ENCODE measurements around the gene RPRM. TPM values are rescaled to one million over a fixed set of nuclear protein-coding genes. Genes with fewer than 3 reads are reported as not detected.

RPRM gene
- total RNA-seq, 1 experiment from 2014 or later: not detected

GRCh38 chr2:153433403-153433802 lies 45.2 kb downstream of the RPRM start:
- no peaks in the 10 kb centered on the region for H3K36me3 ChIP-seq
- H3K4me1 ChIP-seq (replicated peaks): no peaks in the 10 kb centered on the region
- H3K4me3 ChIP-seq: no peak overlapping the region
- H3K9me3 ChIP-seq (replicated peaks): no peaks in the 10 kb centered on the region
- no peak overlapping the region for H3K27ac ChIP-seq
- no peak for DNase-seq (ENCODE audit: low read depth in 1 of 2, low spot score in 2 of 2)
- no peaks in the 10 kb centered on the region for H3K27me3 ChIP-seq (replicated peaks)

- no peak overlapping the region for H3K4me3 ChIP-seq
- no peaks in the 10 kb centered on the region for H3K36me3 ChIP-seq
- no peak for DNase-seq (ENCODE audit: low read depth in 1 of 2, low spot score in 2 of 2)
- H3K9me3 ChIP-seq (replicated peaks): no peaks in the 10 kb centered on the region
- H3K27me3 ChIP-seq (replicated peaks): no peaks in the 10 kb centered on the region
- no peak overlapping the region for H3K27ac ChIP-seq
- H3K4me1 ChIP-seq (replicated peaks): no peaks in the 10 kb centered on the region
Measured at GRCh38 chr2:153432381-153432780, 46.2 kb downstream of the RPRM start.

GRCh38 chr2:153431114-153431513 lies 47.4 kb downstream of the RPRM start:
- no peak for DNase-seq (ENCODE audit: low read depth in 1 of 2, low spot score in 2 of 2)
- H3K27ac ChIP-seq: no peak overlapping the region
- no peaks in the 10 kb centered on the region for H3K4me1 ChIP-seq (replicated peaks)
- no peaks in the 10 kb centered on the region for H3K9me3 ChIP-seq (replicated peaks)
- H3K36me3 ChIP-seq: no peaks in the 10 kb centered on the region
- H3K27me3 ChIP-seq (replicated peaks): no peaks in the 10 kb centered on the region
- no peak overlapping the region for H3K4me3 ChIP-seq
